22Rv1 (cell line): ENCODE measurements around the gene FAM83F.
A peak's percentile ranks its signal among the peaks of the same experiment; 100 is the strongest.
"Not testable (repeated sequence)": the region's sequence is repeated elsewhere in the genome, so short reads cannot be mapped to it uniquely, and the experiment has no call there.

ENCODE experiments used
- H3K27ac ChIP-seq: fragments of 450-650 bp; 2 replicates; pipeline ENCODE4 v1.5.1; 2017
- CTCF ChIP-seq: fragments of 450-650 bp; IDR thresholded peaks from 2 replicates; pipeline ENCODE4 v1.5.1; 2017; ENCODE audit warnings: mild to moderate bottlenecking
- ZFX ChIP-seq: fragments of 450-650 bp; IDR thresholded peaks from 2 replicates; pipeline ENCODE4 v1.6.1; 2017; ENCODE audit warnings: antibody characterized with exemption, borderline replicate concordance

FAM83F gene

DNA sequence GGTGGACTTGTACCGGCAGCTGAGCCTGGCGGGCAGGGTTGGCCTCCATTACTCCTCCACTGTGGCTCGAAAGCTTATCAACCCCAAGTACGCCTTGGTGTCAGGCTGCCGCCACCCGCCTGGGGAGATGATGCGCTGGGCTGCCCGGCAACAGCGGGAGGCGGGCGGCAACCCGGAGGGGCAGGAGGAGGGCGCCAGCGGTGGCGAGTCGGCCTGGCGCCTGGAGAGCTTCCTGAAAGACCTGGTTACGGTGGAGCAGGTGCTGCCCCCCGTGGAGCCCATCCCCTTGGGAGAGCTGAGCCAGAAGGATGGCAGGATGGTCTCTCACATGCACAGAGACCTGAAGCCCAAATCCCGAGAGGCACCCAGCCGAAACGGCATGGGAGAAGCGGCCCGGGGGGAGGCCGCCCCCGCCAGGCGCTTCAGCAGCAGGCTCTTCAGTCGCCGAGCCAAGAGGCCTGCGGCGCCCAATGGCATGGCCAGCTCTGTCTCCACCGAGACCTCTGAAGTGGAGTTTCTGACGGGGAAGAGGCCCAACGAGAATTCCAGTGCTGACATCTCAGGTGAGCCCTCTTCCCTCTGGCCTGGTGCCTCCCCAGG lies 26.7 kb downstream of the FAM83F start:
- H3K27ac ChIP-seq, result no peak overlapping the region
- TF ChIP-seq CTCF (no peak), ZFX (no peak)

DNA sequence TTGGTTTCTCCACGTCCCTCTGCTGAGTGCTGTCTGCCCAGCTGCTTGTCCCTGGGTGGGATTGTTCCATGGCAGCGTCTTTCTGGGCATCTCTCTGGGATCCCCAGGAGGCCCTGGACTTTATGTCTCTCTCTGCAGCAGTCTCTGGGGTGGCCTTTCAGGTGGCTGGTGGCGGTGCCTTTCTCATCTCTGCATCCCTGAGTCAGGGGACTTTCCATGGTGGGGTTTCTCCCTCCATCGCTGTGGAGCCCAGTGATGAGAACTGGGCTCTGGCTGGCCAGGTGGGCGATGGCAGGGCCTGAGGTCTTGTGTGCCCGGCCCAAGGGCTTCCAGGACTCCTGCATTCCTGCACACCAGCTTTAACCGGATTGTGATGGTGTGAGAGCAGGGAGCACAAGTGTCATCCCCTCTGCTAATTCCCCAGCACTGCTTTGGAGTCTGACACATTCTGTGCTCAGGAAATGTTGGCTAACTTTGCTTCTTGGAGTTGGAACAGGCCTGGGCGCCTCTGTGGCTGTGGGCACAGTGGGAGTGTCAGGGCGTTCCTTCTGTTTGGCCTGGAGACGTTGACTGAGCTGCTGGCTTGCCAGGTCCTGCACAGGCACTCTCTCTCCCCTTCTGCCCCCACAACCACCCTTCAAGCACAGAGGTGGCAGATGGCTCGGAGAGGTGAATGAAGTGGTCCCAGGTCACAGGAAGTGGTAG lies 27.9 kb downstream of the FAM83F start:
- H3K27ac ChIP-seq, result peak overlapping the region; percentile 31
- no peak for TF ChIP-seq CTCF

DNA sequence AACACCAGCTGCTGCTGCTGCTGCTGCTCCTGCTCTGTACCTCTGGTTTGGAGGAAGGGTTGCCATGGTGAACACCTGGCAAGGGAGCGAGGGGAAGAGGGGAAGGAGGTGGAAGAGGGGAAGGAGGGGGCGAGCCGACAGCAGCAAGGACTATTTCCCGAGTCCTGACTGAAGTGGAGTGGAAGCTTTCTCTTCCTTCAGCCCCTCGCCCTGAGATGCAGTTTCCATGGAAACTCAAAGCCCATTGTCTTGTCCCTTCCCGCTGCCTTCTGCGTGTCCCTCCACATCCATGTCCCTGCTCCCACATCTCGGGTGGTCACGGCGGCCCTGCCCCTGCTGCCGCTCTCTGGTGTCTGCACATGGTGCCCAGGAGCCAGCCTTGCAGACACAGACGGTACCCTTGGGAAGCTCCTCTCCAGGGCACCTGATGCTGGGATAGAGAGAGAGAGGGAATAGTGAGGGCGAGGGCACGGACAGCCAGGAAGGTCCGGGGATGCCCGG lies 28.6 kb downstream of the FAM83F start:
- TF ChIP-seq CTCF (no peak), ZFX (no peak)
- no peak overlapping the region for H3K27ac ChIP-seq

DNA sequence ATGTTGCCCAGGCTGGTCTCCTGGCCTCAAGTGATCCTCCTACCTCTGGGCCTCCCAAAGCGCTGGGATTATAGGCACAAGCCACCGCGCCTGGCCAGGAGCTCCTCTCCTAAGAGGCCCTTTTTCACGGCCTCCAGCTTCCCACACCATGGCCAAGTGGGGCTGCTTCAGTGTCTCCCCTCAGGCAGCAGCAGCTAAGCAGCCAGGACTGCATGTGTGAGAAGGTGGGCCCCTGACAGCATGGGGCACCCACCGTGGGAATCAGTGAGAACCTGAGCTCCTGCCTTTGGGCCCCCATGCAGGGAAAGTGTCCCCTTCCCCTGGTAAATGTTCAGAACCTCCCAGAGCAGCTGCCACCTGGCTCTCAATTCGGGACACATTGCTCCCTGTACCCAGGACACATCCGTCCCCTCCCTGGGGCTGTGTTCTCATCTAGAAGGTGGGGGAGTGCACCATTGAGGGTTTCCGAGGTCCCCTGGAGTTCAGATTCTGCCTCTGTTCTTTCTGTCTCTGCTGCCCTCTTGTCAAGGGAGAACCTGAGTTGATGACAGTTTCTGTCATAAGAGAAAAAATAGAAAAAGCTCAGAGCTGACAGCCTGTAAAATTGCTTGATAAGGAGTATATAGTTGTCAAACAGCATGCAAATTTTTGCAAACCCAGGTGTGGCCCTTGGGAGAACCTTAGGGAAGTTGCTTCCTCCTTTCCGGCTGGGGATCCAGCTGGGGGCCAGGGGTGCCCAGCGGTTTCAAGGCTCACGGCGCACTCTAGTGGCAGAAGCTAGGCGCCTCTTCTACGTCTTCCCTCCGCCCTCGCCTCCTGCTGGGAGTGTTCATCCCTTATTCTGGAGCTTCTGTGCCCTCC lies 29.7 kb downstream of the FAM83F start:
- peak; percentile 86 for TF ChIP-seq CTCF
- TF ChIP-seq ZFX, result no peak

GRCh38 chr22:40025062-40025379 lies 30.3 kb downstream of the FAM83F start:
- peak; percentile 56 for TF ChIP-seq CTCF
- H3K27ac ChIP-seq, result not testable (repeated sequence)

More for the DNA sequence above, 29.7 kb downstream of the FAM83F start:
- H3K27ac ChIP-seq, result no peak overlapping the region

- H3K27ac ChIP-seq, result no peak overlapping the region
- TF ChIP-seq ZFX (no peak), CTCF (no peak)
These were observed 31.1 kb downstream of the FAM83F start for GRCh38 chr22:40025856-40026255.

DNA sequence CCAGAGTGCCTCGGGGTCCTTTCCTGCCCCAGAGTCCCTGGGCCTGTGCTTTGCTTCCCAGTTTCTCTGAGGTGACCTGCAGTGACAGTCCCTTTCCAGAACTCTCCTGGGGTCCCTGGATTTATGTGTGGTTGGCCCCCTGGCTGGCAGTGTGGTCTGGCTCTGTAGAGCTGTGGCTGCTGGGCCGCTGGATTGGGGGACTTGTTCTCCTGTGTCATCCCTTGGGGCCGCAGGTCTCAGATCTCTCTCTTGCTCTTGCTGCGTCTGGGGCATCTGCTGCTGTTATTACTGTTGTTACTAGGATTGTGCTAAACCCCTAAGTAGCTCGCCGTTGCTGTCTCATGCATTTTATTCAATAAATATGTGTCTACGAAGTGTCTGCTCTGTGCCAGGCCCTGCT lies 31.9 kb downstream of the FAM83F start:
- TF ChIP-seq ZFX (no peak), CTCF (no peak)
- H3K27ac ChIP-seq, result no peak overlapping the region
